HG03342 (cell line): ENCODE measurements around the gene SPTAN1.

Experiments used
- ATAC-seq: cut with Tn5 transposase; IDR thresholded peaks from one replicate; pipeline ENCODE4 v1.9.1; 2021; ENCODE audit warnings: mild to moderate bottlenecking, moderate library complexity; ENCODE audit not compliant: unreplicated experiment

The SPTAN1 gene

GRCh38 chr9:128595471-128595870, 43.1 kb downstream of the SPTAN1 start:
- no peak for ATAC-seq

GRCh38 chr9:128600099-128600498, 47.7 kb downstream of the SPTAN1 start:
- no peak for ATAC-seq

GRCh38 chr9:128603697-128604096, 51.3 kb downstream of the SPTAN1 start:
- no peak for ATAC-seq

- no peak for ATAC-seq
Measured at GRCh38 chr9:128607642-128608350, 55.4 kb downstream of the SPTAN1 start.

GRCh38 chr9:128610897-128611296, 58.5 kb downstream of the SPTAN1 start:
- ATAC-seq: no peak

GRCh38 chr9:128611600-128612394, 59.4 kb downstream of the SPTAN1 start:
- no peak for ATAC-seq

- ATAC-seq: no peak
Measured at GRCh38 chr9:128614728-128615127, 62.3 kb downstream of the SPTAN1 start.

- ATAC-seq: no peak
Measured at GRCh38 chr9:128615571-128615970, 63.2 kb downstream of the SPTAN1 start.

- no peak for ATAC-seq
Measured at GRCh38 chr9:128617943-128618342, 65.6 kb downstream of the SPTAN1 start.

GRCh38 chr9:128619127-128619526, 66.7 kb downstream of the SPTAN1 start:
- ATAC-seq: no peak

- ATAC-seq: no peak
Measured at GRCh38 chr9:128619779-128620178, 67.4 kb downstream of the SPTAN1 start.

- ATAC-seq: no peak
Measured at GRCh38 chr9:128621730-128622455, 69.5 kb downstream of the SPTAN1 start.

- no peak for ATAC-seq
Measured at GRCh38 chr9:128624566-128624965, 72.2 kb downstream of the SPTAN1 start.

- no peak for ATAC-seq
Measured at GRCh38 chr9:128625391-128626146, 73.2 kb downstream of the SPTAN1 start.

GRCh38 chr9:128626181-128626580, 73.8 kb downstream of the SPTAN1 start:
- ATAC-seq: no peak

GRCh38 chr9:128627127-128627715, 74.8 kb downstream of the SPTAN1 start:
- ATAC-seq: no peak

GRCh38 chr9:128627906-128628305, 75.5 kb downstream of the SPTAN1 start:
- no peak for ATAC-seq

GRCh38 chr9:128628471-128629048, 76.2 kb downstream of the SPTAN1 start:
- ATAC-seq: no peak

GRCh38 chr9:128629136-128629535, 76.7 kb downstream of the SPTAN1 start:
- ATAC-seq: no peak

- no peak for ATAC-seq
Measured at GRCh38 chr9:128629852-128630545, 77.6 kb downstream of the SPTAN1 start.
